AG09309 (cell line): ENCODE measurements around the gene CLDN11.

Experiments
- DNase-seq: peaks from one replicate; pipeline ENCODE4 v3.0.0-alpha.2; 2010; ENCODE audit warnings: low read depth
- H3K4me3 ChIP-seq: 2 replicates; pipeline ENCODE4 v1.5.1; 2011; ENCODE audit warnings: mild to moderate bottlenecking, low read depth, low read length, moderate library complexity; ENCODE audit not compliant: control insufficient read depth
- CTCF ChIP-seq: IDR thresholded peaks from 2 replicates; pipeline ENCODE4 v1.5.1; 2011; ENCODE audit warnings: mild to moderate bottlenecking, low read depth, low read length, inconsistent platforms; ENCODE audit not compliant: insufficient read depth, control insufficient read depth; ENCODE audit errors: missing control alignments

Gene CLDN11

GRCh38 chr3:170432416-170432815 is 13.7 kb downstream of the CLDN11 start:
- DNase-seq = no peak
- no peak for TF ChIP-seq CTCF
- no peak overlapping the region for H3K4me3 ChIP-seq

- H3K4me3 ChIP-seq = no peak overlapping the region
- no peak for DNase-seq
- no peak for TF ChIP-seq CTCF
Observed at GRCh38 chr3:170436697-170437096, 18.0 kb downstream of the CLDN11 start.

- H3K4me3 ChIP-seq = no peak overlapping the region
- DNase-seq = no peak
- no peak for TF ChIP-seq CTCF
Observed at GRCh38 chr3:170437176-170437575, 18.5 kb downstream of the CLDN11 start.

GRCh38 chr3:170437696-170438407 is 19.2 kb downstream of the CLDN11 start:
- H3K4me3 ChIP-seq = no peak overlapping the region
- no peak for DNase-seq
- no peak for TF ChIP-seq CTCF

- DNase-seq = no peak
- TF ChIP-seq CTCF = no peak
- no peak overlapping the region for H3K4me3 ChIP-seq
Observed at GRCh38 chr3:170438836-170439235, 20.2 kb downstream of the CLDN11 start.

GRCh38 chr3:170440344-170440743 is 21.7 kb downstream of the CLDN11 start:
- no peak overlapping the region for H3K4me3 ChIP-seq
- no peak for DNase-seq
- TF ChIP-seq CTCF = no peak
